Neural crest cell (in vitro differentiated cells): ENCODE measurements around the gene SPECC1. TPM values are rescaled to one million over a fixed set of nuclear protein-coding genes. Genes with fewer than 3 reads are reported as not detected.
"Not testable (repeated sequence)": the region's sequence is repeated elsewhere in the genome, so short reads cannot be mapped to it uniquely, and the experiment has no call there.

Source experiments
- DNase-seq: peaks from one replicate; pipeline ENCODE4 v3.0.0; 2021; ENCODE audit warnings: low read depth, mixed read lengths, low spot score
- H3K27ac Mint-ChIP-seq: one replicate; pipeline ENCODE4 v1.8.0; 2021; ENCODE audit warnings: mild to moderate bottlenecking, mixed read lengths; ENCODE audit not compliant: unreplicated experiment
- H3K27me3 Mint-ChIP-seq: 2 replicates; pipeline ENCODE4 v1.8.0; 2021; ENCODE audit warnings: low read depth, mild to moderate bottlenecking, mixed read lengths
- H3K36me3 Mint-ChIP-seq: 2 replicates; pipeline ENCODE4 v1.8.0; 2021; ENCODE audit warnings: low read depth, mild to moderate bottlenecking, mixed read lengths
- H3K4me1 Mint-ChIP-seq: 2 replicates; pipeline ENCODE4 v1.8.0; 2021; ENCODE audit warnings: mixed read lengths
- H3K4me3 Mint-ChIP-seq: one replicate; pipeline ENCODE4 v1.8.0; 2021; ENCODE audit warnings: mild to moderate bottlenecking, mixed read lengths
- H3K9me3 Mint-ChIP-seq: 2 replicates; pipeline ENCODE4 v1.8.0; 2021; ENCODE audit warnings: mixed read lengths
- total RNA-seq: library from RNA; stranded (reverse); gene quantifications from 2 replicates; pipeline ENCODE4 v1.2.1, GENCODE V29; 2021
- TF ChIP-seq, protein P1 (sequence below): fragments of 200-600 bp; sonication (generic); conservative IDR thresholded peaks from 2 replicates; pipeline ENCODE4 v1.5.0; 2021; ENCODE audit warnings: antibody characterized with exemption, mild to moderate bottlenecking

SPECC1 gene
- total RNA-seq, 1 donor from 2014 or later: 71.0 TPM

DNA sequence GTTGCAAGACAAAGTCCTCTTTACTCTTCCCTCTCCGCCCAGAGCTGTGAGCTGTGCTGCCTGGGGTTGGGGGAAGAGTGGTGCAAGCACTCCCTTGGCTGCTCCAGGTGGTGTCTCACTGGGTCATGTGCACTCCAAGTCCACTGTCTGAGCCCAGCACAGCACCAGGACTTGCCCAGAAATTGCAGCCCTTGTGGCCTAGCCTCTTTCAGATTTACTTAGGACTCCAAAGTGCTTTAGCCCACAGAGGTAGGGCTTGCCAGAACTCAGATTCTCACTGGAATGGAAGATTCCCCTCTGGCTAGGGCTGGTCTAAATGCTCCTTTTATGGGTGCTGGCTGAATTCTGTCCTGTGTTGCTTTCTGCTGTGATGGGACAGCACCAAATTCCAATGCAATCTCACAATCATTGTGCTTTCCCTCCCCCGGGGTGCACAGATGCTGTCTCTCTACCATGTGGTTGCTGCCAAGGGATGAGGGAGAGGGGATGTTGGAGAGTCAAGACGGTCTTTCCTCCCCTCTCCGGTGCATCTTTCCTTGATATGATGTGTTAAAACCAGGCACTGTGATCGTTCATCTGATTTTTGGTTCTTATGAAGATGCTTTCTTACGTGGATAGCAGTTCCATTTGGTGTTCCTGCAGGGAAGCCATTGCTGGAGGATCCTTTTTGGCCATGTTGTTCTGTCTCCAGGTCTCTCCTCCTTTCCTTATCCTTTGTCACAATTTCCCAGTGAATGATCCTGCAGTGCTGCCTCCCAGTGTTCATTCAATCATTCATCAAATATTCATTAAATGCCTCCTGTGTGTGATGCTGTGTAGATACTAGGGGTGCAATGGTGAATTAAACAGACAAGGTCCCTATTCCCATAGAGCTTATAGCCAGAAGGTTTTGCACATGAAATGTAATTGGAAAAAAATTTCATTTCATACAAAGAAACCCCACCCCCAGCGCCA is 216.3 kb downstream of the SPECC1 start:
- DNase-seq: no peak
- H3K27me3 Mint-ChIP-seq: no peaks in the 10 kb centered on the region
- no peaks in the 10 kb centered on the region for H3K9me3 Mint-ChIP-seq
- H3K4me1 Mint-ChIP-seq: peaks cover 34% of the 10 kb centered on the region
- TF ChIP-seq, protein P1, sequence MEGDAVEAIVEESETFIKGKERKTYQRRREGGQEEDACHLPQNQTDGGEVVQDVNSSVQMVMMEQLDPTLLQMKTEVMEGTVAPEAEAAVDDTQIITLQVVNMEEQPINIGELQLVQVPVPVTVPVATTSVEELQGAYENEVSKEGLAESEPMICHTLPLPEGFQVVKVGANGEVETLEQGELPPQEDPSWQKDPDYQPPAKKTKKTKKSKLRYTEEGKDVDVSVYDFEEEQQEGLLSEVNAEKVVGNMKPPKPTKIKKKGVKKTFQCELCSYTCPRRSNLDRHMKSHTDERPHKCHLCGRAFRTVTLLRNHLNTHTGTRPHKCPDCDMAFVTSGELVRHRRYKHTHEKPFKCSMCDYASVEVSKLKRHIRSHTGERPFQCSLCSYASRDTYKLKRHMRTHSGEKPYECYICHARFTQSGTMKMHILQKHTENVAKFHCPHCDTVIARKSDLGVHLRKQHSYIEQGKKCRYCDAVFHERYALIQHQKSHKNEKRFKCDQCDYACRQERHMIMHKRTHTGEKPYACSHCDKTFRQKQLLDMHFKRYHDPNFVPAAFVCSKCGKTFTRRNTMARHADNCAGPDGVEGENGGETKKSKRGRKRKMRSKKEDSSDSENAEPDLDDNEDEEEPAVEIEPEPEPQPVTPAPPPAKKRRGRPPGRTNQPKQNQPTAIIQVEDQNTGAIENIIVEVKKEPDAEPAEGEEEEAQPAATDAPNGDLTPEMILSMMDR: no peak
- H3K27ac Mint-ChIP-seq: no peak overlapping the region
- H3K4me3 Mint-ChIP-seq: no peak overlapping the region
- H3K36me3 Mint-ChIP-seq: peaks cover 12% of the 10 kb centered on the region

DNA sequence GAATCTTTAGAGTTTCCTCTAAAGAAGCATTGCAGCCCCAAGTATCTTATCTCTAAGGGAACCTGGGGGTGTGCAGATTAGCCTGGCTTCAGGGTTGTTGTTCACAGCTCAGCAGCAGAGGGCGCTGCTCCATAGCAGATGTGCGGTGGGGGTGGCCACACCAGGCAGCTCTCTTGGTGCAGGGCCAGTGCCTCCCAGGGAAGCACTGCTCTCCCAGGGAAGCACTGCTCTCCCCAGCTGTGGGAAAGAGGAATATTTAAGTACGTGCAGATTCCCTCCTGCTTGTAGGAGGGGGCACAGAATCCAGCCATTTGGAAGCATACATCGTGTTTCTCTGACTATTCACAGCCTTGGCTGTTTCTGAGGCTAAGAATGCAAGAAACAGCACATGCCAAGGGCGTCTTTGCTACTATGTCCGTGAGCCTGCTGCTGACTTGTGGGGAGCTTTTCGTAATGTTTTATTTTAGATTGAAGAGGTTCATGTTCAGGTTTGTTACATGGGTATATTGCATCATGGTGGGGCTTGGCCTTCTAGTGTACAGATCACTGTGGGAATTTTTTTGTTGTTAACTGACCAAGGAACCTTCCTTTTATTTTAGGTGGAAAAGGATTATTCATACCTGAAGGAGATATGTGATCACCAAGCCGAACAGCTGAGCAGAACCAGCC is 217.8 kb downstream of the SPECC1 start:
- TF ChIP-seq, protein P1: peak; percentile 88
- Mint-ChIP-seq H3K4me3 (no peak overlapping the region), H3K4me1 (peaks cover 34% of the 10 kb centered on the region), H3K27ac (no peak overlapping the region), H3K9me3 (no peaks in the 10 kb centered on the region), H3K36me3 (peaks cover 9% of the 10 kb centered on the region), H3K27me3 (no peaks in the 10 kb centered on the region)
- DNase-seq: peak; percentile 77

DNA sequence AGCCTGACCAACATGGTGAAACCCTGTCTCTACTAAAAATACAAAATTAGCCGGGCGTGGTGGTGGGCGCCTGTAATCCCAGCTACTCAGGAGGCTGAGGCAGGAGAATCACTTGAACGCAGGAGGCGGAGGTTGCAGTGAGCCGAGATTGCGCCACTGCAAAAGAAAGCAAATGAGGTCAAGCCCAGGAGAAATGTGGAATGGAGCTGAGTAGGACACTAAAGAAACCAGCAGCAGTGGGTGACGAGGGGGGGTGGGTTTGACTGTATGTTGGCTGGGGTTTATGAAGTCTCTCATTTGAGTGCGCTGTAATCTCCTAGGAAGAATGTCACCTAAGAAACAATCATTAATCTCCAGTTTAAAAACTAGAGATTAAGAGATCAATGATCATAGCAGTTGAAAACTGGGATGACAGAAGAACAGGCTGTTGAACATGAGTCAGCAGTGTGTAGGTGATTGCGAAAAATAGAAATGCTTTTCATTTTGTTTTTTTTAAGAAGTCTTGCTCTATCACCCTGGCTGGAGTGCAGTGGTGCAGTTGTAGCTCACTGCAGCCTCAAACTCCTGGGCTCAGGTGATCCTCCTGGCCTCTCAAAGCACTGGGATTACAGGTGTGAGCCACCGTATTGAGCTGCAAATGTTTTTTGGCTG is 218.7 kb downstream of the SPECC1 start:
- H3K36me3 Mint-ChIP-seq, DNase-seq, H3K4me3 Mint-ChIP-seq, H3K9me3 Mint-ChIP-seq, H3K27ac Mint-ChIP-seq, H3K27me3 Mint-ChIP-seq: not testable (repeated sequence)
- H3K4me1 Mint-ChIP-seq: peaks cover 28% of the 10 kb centered on the region

DNA sequence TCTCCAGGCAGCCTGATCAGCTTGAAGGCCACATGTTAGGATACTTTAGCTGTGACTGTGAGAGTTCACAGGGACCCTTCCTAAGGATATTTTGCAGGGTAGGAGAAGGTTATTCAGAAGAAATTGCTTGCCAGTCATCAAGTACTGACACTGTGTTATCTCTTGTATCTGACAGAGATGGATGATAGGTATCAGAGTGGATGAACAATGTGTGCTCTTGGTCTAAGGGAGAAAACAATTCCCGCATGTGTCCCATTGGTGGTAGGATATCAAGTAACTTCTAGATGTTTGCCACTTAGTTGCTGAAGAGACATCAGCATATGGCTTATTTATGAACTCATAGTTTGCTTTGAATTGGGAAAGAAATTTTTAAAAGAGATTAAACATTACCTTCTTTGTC is 219.3 kb downstream of the SPECC1 start:
- DNase-seq: no peak
- TF ChIP-seq, protein P1: no peak
- Mint-ChIP-seq H3K9me3 (no peaks in the 10 kb centered on the region), H3K4me3 (no peak overlapping the region), H3K27me3 (no peaks in the 10 kb centered on the region), H3K36me3 (peaks cover 9% of the 10 kb centered on the region), H3K27ac (no peak overlapping the region), H3K4me1 (peaks cover 25% of the 10 kb centered on the region)

DNA sequence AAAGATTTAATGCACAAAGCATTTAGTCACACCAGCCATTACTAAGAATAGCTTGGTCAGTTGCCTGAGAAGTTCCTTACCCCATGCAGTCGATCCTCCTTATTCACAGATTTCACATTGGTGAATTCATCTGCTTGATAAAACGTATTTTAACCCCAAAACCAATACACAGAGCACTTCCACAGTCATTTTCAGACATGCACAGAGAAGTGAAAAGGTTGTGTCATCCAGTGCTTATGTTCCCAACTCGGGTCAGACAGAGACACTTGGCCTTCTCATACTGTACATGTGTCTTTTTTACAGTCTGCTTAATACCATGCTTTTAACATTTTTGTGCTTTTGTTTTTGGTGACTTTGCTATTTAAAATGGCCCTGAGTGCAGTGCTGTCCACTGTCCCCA is 219.7 kb downstream of the SPECC1 start:
- H3K9me3 Mint-ChIP-seq: no peaks in the 10 kb centered on the region
- peaks cover 7% of the 10 kb centered on the region for H3K36me3 Mint-ChIP-seq
- no peaks in the 10 kb centered on the region for H3K27me3 Mint-ChIP-seq
- TF ChIP-seq, protein P1: no peak
- H3K4me1 Mint-ChIP-seq: peaks cover 22% of the 10 kb centered on the region
- H3K27ac Mint-ChIP-seq: peak overlapping the region; percentile 69
- no peak for DNase-seq
- H3K4me3 Mint-ChIP-seq: no peak overlapping the region
